Glomerular visceral epithelial cell (primary cell): ENCODE results near the gene CES2.
A peak's percentile ranks its signal among the peaks of the same experiment; 100 is the strongest.

Experiments
- DNase-seq: peaks from one replicate; pipeline ENCODE4 v3.0.0-alpha.2; 2016; ENCODE audit errors: extremely low spot score

The CES2 gene

DNA sequence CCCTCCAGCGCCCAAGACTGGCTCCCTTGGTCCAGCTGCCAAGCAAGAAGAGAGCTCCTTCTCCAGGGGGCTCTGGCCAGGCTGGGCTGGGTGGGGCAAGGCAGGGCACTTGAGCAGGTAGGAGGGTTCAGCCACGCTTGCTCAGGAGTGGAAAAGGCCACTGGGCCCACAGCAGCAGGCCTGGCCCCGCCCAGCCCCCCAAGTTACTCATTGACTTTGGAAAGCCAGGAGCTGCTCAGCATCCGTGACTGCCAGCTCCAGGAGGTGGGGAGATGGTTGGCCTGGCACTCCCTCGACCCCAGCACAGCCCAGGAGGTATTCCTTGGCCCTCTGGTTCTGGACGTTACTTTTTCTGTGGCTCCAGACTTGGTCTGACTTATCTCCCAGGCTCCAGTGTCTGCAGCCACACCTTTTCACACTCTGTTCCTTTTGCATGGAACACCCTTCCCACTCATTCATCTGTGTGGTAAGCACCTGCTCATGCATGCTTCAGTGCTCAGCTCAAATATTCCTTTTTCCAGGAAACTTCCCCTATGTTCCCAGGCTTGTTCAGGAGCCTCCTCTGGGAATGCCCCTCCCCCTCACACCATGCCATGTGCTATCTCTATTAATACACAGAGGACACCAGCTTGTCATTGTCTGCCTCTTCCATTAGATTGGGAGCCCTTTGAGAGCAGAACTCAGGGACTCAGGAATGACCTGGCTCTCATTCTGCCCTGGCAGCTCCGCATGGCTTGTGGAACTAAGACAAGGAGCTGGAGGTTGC lies 16.3 kb upstream of the CES2 start, which contains the start of gene CDH16:
Gene CDH16, minus strand, starts transcription at position 83 of the 766 bp plus-strand sequence. CDS start 820 bp downstream, outside the sequence.
- peak; percentile 91 for DNase-seq

DNA sequence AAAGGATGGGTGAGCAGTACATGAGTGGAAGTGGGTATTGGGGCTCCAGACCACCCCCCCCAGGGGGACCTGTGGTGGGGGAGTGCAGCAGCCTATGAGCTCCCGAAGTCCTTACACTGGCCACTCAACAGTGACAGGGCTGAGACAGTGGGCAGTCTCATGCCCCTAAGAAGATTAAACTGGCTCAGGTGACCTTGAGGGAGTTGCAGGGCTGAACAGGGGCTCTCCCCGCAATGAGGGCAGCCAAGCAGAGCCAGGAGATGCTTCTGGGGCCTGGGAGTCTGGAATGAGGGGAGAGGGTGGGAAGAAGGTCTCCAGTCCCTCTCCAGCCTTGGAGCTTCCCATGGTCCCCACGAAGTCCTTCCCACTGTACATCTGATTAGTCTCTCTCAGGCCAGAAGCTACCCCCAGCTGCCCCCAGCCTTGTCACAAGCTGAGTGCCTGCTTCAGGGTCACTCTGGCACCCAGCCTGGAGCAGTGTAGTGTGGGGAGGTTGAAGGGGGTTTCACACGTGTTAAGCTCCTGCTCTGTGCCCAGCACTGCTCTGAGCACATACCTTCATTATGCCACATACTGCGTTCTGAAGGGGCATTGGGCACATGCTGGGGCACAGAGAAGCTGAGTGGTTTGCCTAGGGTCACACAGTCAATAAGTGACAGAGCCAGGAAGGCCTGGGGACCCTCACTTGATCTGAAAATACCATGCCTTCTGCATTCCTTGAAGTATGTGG lies 15.6 kb upstream of the CES2 start:
- no peak for DNase-seq

DNA sequence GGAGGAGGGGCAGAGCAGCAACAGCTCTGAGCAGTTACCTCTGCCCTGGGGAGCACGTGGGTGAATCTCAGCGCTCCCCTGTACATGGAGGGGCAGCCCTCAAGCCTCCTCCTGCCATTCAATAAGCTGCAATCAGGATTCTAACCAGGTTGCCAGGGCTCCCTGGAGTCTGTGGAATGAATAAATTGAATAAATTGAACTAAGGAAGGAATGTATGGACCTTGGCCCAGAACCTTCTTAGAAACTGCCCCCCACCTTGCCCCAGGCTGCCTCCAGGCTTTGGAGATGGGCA lies 15.1 kb upstream of the CES2 start:
- DNase-seq: no peak

DNA sequence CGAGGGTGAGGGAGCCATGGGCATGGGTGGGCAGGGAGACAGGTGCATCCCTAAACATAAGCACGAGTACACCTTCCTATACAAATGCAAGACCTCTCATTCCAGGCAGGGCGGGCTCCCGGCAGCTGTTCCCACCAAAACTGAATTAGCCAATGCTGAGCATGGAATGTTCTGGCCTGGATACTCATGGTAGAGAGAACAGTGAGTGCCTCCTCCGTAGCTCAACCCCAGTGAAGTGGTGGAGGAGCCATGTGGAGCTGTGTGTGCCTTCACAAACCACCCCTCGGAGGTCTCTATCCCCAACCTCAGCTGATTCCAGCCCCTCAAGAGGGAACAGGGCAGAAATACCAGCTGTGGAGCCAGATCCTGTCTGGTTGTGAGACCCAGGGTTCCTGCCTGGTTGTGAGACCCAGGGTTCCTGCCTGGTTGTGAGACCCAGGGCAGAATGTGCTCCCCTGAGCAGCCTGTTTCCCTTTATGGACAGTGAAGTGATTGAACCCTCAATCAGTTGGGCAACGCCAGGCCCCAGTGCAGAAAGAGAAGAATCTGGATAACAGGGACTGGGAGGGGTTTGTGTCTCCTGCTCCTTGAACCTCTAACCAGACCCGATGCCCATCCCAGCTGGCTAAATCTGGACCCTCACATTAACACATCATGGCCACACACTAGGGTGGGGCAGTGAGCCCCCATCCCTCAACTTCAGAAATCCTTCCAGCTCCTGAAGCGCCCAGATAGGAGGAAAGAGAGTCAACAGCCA lies 14.2 kb upstream of the CES2 start:
- DNase-seq: no peak

DNA sequence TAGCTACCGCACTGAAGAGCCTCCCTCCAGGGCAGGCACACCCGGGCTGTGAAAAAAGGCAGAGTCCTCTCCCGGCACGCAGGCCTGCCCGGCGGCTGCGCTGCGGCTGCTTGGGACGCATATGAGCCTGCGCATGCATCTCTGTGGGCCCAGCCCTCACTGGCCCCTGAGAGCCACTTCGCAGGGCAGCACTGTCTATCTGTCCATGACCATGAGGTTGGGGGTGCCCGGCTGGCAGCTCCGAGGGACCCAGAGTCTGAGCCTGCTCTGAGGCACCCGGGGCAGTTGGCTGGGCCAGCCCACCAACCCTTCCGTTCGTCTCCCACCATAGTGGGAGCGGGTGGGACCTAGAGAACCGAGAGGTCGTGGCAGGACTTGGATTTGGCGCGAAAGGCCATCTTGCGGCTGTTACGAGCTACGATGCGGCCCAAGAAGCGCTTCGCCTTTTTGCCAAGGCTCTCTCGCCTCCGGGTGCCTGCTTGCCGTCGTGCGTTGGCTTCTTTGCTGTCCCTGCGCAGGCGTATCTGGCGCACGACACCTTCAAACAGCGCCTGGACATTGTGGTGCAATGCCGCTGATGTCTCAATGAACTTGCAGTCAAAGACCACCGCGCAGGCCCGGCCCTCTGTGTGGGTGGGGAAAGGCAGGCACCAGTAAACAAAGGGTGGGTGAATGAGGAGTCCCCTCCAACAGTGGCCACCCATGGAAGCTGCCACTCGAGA lies 13.4 kb upstream of the CES2 start:
- DNase-seq: no peak

DNA sequence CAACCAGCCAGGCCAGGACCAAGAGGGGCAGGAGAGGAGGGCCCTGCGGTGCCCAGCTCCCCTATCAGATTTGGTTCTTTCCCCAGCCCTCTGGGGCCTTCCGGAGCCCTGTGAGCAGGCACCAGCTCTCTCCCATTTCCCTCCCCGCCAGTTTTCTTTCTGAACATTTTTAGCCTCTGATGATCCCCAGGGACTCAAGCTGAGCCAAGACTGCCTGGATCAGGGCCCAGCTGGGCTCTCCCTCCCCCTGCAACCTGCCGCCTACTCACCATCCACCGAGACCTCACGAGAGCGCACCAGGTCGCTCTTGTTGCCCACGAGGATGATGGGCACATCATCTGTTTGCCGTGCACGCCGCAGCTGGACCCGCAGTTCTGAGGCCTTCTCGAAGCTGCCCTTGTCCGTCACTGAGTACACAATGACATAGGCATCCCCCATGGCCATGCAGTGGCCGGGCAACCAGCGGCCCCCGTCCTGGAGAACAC lies 12.0 kb upstream of the CES2 start:
- no peak for DNase-seq

DNA sequence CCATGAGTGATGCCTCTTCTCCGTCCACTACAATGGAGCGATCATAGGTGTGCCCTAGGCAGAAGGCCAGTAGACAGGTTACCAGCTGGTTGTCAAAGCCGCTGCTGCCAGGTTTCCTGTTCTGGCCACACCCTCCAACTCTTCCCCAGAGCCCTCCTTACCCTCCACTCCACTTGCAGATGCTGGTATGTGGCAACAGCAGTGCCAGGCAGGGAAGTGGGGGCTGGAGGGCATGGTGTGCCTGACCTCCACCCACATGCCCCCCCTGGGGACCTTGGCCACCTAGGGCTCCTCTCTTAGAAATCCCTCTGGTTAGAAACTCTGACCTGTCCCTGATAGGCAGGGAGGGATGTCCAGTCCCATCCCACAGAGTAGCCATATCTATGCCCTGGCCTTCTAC lies 11.4 kb upstream of the CES2 start:
- DNase-seq: peak; percentile 13

DNA sequence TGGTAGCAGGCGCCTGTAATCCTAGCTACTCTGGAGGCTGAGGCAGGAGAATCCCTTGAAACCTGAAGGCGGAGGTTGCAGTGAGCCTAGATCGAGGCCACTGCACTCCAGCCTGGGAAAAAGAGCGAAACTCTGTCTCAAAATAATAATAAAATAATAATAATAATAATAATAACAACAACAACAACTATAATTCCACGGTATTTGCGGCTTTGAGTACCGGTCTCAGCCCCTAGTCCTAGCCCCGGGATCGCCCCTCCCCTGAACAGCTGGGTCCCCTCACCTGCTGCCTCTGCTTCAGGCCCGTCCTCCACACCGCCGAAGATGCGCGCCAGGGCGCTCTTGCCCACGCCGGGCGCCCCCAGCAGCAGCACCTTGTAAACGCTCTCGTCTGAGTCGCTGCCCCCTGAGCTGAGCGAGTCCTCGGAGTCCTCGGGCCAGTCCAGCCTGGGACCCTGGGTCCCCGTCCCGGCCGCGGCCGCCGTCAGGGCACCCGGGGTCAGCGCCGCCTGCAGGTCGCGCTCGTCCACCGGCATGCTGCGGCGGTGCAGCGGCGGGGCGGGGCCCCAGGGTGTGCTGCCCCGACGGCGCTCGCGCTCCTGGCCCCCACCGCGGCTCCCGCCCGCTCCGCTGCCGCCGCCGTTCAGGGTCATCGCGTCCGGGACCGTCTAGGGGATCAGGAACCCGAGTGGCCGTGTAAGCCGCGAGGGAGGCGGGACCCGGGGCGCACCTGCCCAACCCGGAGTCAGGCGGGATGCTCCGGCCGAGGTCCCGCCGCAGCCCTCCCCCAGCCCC lies 10.6 kb upstream of the CES2 start:
- peak; percentile 50 for DNase-seq

DNA sequence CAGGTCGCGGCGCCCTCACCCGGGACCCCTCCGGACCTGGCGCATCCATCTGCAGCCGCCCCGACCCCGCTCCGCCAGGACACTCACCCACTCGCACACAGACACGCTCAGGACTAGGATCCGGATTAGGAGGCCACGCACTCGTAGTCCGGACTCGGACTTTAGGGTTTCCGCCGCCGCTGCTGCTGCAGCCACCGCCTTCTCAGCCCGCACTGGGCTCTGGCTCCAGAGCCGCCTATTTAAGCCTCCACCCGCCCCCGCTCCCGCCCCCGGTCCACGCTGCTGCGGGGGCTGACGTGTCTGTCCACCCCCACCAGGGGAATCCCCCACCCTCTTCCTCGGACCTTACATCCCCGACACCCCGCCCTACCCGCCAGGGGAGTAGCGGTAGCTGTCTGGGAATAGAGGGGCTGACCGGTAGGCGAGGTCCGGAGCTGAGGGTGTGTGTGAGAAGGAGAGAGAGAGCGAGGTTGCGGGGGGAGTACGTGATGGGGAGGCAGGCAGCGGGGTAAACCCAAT lies 9.9 kb upstream of the CES2 start, which contains the start of gene RRAD:
Gene RRAD, minus strand, starts transcription at position 214 of the 519 bp plus-strand sequence. CDS start 356 bp downstream, outside the sequence.
- peak; percentile 93 for DNase-seq

DNA sequence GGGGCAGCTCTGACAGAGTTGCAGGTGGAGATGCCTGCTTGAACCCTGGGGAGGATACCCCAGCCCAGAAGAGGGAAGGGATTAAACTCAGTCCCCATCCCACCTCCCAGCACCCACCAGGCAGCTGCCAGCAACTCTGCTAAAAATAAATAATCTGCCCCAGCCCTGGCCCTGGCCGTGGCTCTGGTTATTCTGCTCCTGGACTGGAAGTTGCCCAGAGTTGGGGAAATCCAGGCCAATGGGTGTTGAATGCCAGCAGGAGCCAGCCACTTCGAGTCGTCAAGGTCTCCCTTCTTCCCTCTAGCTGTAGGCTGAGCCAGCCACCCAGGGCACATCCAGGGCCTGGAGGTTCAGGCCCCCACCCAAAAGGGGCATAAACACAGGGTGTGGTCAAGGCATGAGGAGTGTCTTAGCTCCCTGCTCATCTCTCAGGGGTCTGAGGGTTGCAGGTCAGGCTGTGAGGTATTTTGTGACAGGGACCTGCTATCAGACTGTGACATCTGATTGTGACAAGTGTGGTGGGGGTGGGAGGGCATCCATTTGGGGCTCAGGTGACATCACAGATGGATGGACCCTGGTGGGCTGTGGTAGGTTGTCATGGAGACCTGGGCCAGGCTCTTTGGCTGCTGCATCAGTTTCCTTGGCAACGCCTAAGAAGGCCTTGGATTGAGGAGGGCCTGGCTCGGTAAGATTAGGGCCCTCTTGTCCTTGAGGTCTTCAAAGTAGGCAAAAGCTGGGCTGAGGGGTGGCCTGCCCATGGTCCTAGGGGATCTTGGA lies 9.0 kb upstream of the CES2 start:
- DNase-seq: peak; percentile 45

DNA sequence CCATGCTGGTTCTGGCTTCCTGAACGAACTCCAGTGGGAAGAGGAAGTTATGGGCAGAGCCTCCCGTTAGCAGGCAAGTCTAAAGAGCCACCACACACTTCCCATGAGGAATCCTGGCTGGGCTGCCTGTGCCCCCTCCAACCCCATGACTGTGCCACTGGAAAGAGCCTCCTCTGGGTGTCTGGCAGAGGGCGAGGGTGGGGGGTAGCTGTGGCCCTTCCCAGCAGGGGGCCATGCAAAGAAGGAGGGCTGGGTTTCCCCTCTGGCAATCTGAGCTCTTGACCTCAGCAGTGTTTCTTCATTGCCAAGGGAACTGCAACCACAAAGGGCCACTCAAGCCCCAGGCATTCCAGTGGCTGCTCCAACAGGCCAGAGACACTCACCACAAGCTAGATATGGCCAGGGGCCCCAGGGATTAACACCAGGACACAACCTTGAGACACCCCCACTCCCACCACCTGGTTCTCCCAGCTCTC lies 8.3 kb upstream of the CES2 start:
- DNase-seq: peak; percentile 98

DNA sequence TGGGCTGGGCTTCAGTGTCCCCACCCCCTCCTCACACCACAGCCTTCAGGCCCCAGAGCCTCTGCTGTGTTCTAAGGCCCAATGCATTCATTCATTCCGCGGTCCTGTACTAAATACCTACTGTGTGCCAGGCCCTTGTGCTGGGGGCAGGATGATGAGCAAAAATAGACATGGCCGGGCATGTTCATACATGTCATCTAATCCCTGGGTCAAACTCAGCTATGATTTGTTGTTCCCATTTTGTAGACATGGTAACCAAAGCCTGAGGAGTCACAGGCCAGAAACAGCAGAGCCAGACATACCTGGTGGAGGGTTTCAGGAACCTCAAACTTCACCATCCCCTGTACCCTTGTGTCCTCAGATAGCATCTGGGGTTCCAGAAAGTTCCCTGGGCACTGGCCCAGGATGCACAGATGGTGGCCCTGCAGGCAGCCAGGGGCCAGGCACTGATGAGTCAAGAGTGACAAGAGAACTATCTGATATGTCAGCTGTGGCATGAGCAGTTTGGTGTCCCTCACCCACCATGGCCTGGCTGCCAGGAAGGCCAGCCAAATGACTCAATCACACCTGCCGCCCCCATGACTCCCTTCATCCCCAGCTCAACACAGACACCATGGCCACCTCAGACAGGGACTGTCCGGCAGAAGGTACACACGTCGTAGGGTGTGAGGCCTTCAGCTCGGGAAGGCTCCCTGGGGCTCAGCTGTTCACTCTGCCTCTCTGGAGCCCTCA lies 7.2 kb upstream of the CES2 start:
- DNase-seq: peak; percentile 79

DNA sequence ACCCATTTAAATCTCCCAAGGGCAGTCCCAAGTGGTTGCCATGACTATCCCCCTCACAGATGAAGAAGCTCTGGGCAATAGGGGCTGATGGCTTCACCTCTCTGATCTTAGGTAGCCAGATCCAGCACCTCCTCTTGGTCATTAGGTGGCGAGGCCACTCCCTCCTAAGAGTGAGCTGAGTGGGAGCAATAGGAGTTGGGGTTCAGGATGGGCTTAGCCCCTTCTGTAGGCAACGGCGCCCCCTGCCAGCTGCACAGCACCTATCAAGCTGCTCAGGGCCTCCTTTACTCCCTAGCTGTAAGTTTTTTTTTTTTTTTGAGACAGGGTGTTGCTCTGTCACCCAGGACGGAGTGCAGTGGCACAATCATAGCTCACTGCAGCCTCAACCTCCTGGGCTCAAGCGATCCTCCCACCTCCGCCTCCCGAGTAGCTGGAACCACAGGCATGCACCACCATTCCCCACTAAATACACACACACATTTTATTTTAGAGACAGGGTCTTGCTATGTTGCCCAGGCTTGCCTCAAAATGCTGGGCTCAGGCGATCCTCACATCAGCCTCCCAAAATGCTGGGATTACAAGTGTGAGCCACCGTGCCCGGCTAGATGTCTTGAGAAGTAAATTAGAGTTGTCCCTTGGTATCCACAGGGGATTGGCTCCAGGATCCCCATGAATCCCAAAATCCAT lies 6.5 kb upstream of the CES2 start:
- DNase-seq: peak; percentile 54

DNA sequence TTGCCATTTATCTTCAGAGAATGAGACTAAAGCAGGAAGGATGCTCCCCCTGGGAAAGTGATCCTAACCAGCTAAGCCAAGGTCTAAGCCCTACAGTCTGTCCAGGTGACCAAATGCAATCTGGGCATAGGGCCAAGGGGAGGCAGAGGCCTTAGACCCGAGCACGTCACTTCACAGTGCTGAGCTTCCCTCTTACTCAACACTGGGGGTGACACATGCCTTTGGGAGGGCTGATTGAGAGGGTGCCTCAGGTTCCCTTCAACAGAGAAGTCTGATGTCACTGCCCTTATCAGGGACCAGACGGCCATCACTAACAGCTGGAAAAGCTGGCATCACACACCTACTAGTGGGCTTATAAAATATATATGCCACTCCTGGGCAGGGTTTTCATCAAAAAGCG lies 5.1 kb upstream of the CES2 start:
- peak; percentile 91 for DNase-seq

DNA sequence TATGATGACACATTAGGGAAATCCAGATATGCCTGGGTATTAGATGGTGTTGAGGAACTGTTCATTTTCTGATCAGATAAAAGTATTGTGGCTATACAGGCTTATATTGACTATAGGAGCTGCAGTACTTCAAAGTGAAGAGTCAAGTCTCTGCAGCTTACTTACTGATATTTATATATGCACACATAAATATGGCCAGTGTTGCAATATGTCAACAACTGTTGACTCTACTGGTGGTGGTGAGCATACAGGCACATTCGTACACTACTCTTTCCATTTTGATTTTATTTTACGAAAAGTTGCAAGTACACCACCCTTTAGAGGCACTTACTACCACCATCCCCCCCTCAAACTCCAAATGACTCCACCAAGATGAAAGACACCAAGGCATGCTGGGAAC lies 3.7 kb upstream of the CES2 start:
- no peak for DNase-seq

DNA sequence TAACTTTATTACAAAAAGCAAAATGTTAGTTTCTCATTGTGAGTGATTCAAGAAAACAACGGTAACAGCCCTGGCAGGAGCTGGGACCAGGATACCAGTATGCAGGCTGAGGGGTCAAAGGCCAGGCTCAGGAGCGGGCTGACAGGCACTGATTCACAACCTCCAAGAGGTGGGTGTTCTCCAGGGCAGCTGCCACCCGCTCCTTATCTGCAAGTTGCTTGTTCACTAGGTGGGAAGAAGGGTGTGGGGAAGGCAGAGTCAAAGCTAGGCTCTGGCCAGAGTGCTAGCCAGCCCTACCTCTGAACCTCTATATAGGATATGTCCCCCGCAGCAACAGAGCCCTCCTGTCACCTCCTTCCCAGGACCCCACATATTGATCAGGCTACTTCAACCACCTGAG lies 3.2 kb upstream of the CES2 start:
- no peak for DNase-seq

DNA sequence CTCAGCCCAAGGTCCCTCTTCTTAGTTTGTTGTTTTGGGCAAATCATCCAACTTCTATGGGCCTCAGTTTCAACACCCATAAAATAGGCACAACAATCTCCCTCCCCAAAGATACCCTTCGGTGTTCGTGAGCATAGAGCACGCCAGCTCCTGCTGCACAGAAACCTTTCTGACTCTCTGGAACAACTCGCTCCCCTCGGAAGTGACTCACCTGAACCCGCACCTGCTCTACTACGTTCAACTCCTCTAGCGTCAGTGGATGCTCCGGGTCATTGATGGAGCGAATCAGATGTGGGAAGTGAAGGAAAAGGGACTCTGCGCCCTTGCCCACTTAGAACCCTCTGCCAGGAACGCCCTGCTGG lies 1.6 kb upstream of the CES2 start:
- no peak for DNase-seq

DNA sequence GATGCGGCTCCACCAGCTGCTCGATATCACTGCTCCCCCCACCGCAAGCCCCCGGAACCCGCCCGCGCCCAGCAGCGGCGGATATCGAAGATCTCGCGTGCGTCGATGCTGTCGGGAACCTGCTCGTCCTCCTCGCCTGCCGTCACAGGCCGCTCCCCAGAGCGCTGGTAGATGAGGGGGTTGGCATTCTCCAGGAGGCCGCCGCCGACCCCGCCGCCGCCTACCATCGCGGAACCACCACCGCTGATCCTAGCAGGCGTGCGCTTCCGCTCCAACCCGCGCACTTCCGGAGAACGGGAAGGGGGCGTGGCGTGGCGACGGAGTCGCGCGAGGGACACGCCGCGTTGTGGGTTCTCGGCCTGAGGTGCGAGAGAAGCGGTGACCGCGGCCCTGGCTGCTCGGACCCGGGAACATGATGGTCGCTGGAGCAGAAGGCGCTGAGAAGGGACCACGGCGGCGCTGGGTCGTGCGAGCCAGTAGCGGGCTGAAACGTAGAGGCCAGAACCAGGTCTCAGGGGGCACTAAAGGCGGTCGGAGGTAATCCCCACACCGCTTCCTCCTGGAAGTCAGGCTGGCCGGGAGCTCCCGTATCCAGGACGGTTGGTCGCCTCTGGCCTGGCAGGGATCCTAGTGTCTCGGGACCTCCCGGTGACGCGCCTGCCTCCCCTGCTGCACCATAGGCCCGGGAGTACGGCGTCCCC lies 1.0 kb upstream of the CES2 start, which contains the start of gene CIAO2B:
Gene CIAO2B, minus strand, starts transcription at position 265 of the 701 bp plus-strand sequence. Its CDS starts 38 bp downstream, at position 227.
- peak; percentile 80 for DNase-seq
